H9 (cell line): ENCODE results near the gene VAV1. TPM values are rescaled to one million over a fixed set of nuclear protein-coding genes. Genes with fewer than 3 reads are reported as not detected.
A peak's percentile ranks its signal among the peaks of the same experiment; 100 is the strongest.

Experiments used
- DNase-seq: peaks from one replicate; pipeline ENCODE4 v3.0.0-alpha.2; 2017
- H2AFZ ChIP-seq: one replicate; pipeline ENCODE4 v1.6.1; 2013; ENCODE audit warnings: mild to moderate bottlenecking, low read length, control low read depth, moderate library complexity
- H2AK5ac ChIP-seq: 2 replicates; pipeline ENCODE4 v1.6.1; 2013; ENCODE audit warnings: low read length, control low read depth, mixed read lengths; ENCODE audit not compliant: insufficient read length
- H2BK120ac ChIP-seq: one replicate; pipeline ENCODE4 v1.6.1; 2013; ENCODE audit warnings: low read depth, mild to moderate bottlenecking, low read length, control low read depth, inconsistent platforms; ENCODE audit not compliant: poor library complexity, severe bottlenecking
- H2BK12ac ChIP-seq: 2 replicates; pipeline ENCODE4 v1.6.1; 2013; ENCODE audit warnings: low read length, control low read depth, mixed read lengths, low read depth; ENCODE audit not compliant: insufficient read length
- H2BK15ac ChIP-seq: 2 replicates; pipeline ENCODE4 v1.6.1; 2013; ENCODE audit warnings: low read depth, low read length, control low read depth
- H2BK20ac ChIP-seq: one replicate; pipeline ENCODE4 v1.6.1; 2013; ENCODE audit warnings: low read depth, mild to moderate bottlenecking, low read length, control low read depth, inconsistent platforms; ENCODE audit not compliant: poor library complexity, severe bottlenecking
- H2BK5ac ChIP-seq: 2 replicates; pipeline ENCODE4 v1.6.1; 2013; ENCODE audit warnings: low read length, control low read depth, mixed read lengths; ENCODE audit not compliant: insufficient read length
- H3K14ac ChIP-seq: 2 replicates; pipeline ENCODE4 v1.6.1; 2013; ENCODE audit warnings: low read length, control low read depth; ENCODE audit not compliant: insufficient read depth
- H3K18ac ChIP-seq: 2 replicates; pipeline ENCODE4 v1.6.1; 2013; ENCODE audit warnings: low read depth, mild to moderate bottlenecking, mixed read lengths, low read length, control low read depth; ENCODE audit not compliant: insufficient read length
- H3K23ac ChIP-seq: 2 replicates; pipeline ENCODE4 v1.6.1; 2013; ENCODE audit warnings: low read length, control low read depth, mixed read lengths, low read depth; ENCODE audit not compliant: insufficient read length
- H3K23me2 ChIP-seq: 2 replicates; pipeline ENCODE4 v1.6.1; 2013; ENCODE audit warnings: low read depth, mild to moderate bottlenecking, mixed read lengths, low read length, control low read depth; ENCODE audit not compliant: insufficient read length, poor library complexity, severe bottlenecking
- H3K27ac ChIP-seq: 2 replicates; pipeline ENCODE4 v1.5.1; 2013; ENCODE audit warnings: low read length, control low read depth, mixed read lengths, low read depth; ENCODE audit not compliant: insufficient read length
- H3K27me3 ChIP-seq: 2 replicates; pipeline ENCODE4 v1.6.1; 2013; ENCODE audit warnings: low read length, control low read depth, inconsistent platforms; ENCODE audit not compliant: insufficient read depth
- H3K4ac ChIP-seq: 2 replicates; pipeline ENCODE4 v1.6.1; 2013; ENCODE audit warnings: low read depth, mild to moderate bottlenecking, control low read depth, inconsistent platforms, low read length, moderate library complexity
- H3K4me1 ChIP-seq: 2 replicates; pipeline ENCODE4 v1.6.1; 2013; ENCODE audit warnings: low read length, control low read depth, inconsistent platforms; ENCODE audit not compliant: insufficient read depth
- H3K4me2 ChIP-seq: 2 replicates; pipeline ENCODE4 v1.6.1; 2013; ENCODE audit warnings: low read length, control low read depth, mixed read lengths; ENCODE audit not compliant: insufficient read length, insufficient read depth
- H3K56ac ChIP-seq: 2 replicates; pipeline ENCODE4 v1.6.1; 2013; ENCODE audit warnings: low read depth, mild to moderate bottlenecking, mixed read lengths, low read length, control low read depth; ENCODE audit not compliant: insufficient read length
- H3K79me1 ChIP-seq: 2 replicates; pipeline ENCODE4 v1.6.1; 2013; ENCODE audit warnings: low read depth, mild to moderate bottlenecking, moderate library complexity, low read length, control low read depth, inconsistent platforms; ENCODE audit not compliant: insufficient read depth, poor library complexity, severe bottlenecking
- H3K79me2 ChIP-seq: 2 replicates; pipeline ENCODE4 v1.6.1; 2013; ENCODE audit warnings: low read length, control low read depth, inconsistent platforms; ENCODE audit not compliant: insufficient read depth
- H3K9ac ChIP-seq: 2 replicates; pipeline ENCODE4 v1.6.1; 2013; ENCODE audit warnings: low read length, control low read depth, mixed read lengths; ENCODE audit not compliant: insufficient read length; ENCODE audit errors: extremely low read depth
- H3K9me3 ChIP-seq: one replicate; pipeline ENCODE4 v1.6.1; 2013; ENCODE audit warnings: low read depth, low read length, inconsistent platforms; ENCODE audit not compliant: control insufficient read depth
- H3T11ph ChIP-seq: one replicate; pipeline ENCODE4 v1.6.1; 2013; ENCODE audit warnings: mild to moderate bottlenecking, low read length, control low read depth, inconsistent platforms
- H4K20me1 ChIP-seq: one replicate; pipeline ENCODE4 v1.6.1; 2013; ENCODE audit not compliant: control insufficient read depth, insufficient read length, insufficient read depth
- H4K5ac ChIP-seq: 2 replicates; pipeline ENCODE4 v1.6.1; 2013; ENCODE audit warnings: low read depth, mild to moderate bottlenecking, mixed read lengths, low read length, control low read depth; ENCODE audit not compliant: insufficient read length
- H4K8ac ChIP-seq: replicated peaks from 2 replicates; pipeline ENCODE4 v1.6.1; 2013; ENCODE audit warnings: low read length, control low read depth, mixed read lengths, low read depth; ENCODE audit not compliant: insufficient read length
- H4K91ac ChIP-seq: 2 replicates; pipeline ENCODE4 v1.6.1; 2013; ENCODE audit warnings: low read depth, mild to moderate bottlenecking, moderate library complexity, mixed read lengths, low read length, control low read depth; ENCODE audit not compliant: insufficient read length
- H3K27ac Mint-ChIP-seq, 3 experiments: 2 replicates in 2 of 3; 3 replicates in 1 of 3; pipeline ENCODE4 v1.8.0; 2020 to 2021; ENCODE audit warnings: mixed read lengths in 3 of 3, mild to moderate bottlenecking in 1 of 3, moderate library complexity in 1 of 3
- H3K27me3 Mint-ChIP-seq: 2 replicates; pipeline ENCODE4 v1.8.0; 2021; ENCODE audit warnings: low read depth, mild to moderate bottlenecking, moderate library complexity, mixed read lengths
- H3K36me3 Mint-ChIP-seq, 3 experiments: 2 replicates in 2 of 3; 3 replicates in 1 of 3; pipeline ENCODE4 v1.8.0; 2020 to 2021; ENCODE audit warnings: low read depth in 3 of 3, mixed read lengths in 3 of 3; ENCODE audit not compliant: insufficient read depth in 1 of 3
- H3K4me1 Mint-ChIP-seq, 2 experiments: 2 replicates each; pipeline ENCODE4 v1.8.0; 2020; ENCODE audit warnings: mixed read lengths in 2 of 2
- H3K4me3 Mint-ChIP-seq, 2 experiments: 2 replicates in 1 of 2; 3 replicates in 1 of 2; pipeline ENCODE4 v1.8.0; 2020 to 2021; ENCODE audit warnings: mild to moderate bottlenecking in 2 of 2, mixed read lengths in 2 of 2, moderate library complexity in 1 of 2
- H3K9me3 Mint-ChIP-seq, 2 experiments: 2 replicates in 1 of 2; 3 replicates in 1 of 2; pipeline ENCODE4 v1.8.0; 2020; ENCODE audit warnings: mild to moderate bottlenecking in 2 of 2, mixed read lengths in 2 of 2, moderate library complexity in 1 of 2
- WGBS: extraction: QIAGEN DNeasy Blood & Tissue Kit; methylation state at CpG from one replicate; pipeline ENCODE4 v1.1.7; 2013; ENCODE audit warnings: missing lambda C conversion rate, low lambda C conversion rate, mixed read lengths; ENCODE audit not compliant: insufficient read length; ENCODE audit errors: extremely low coverage; 5-methylcytosine and 5-hydroxymethylcytosine counted together
- total RNA-seq: library from RNA; stranded (reverse); gene quantifications from 2 replicates; pipeline ENCODE4 v1.2.1, GENCODE V29; 2021
- TF ChIP-seq, protein P1 (sequence below): fragments of 200-600 bp; sonication (generic); conservative IDR thresholded peaks from 3 replicates; pipeline ENCODE4 v1.8.0; 2021; ENCODE audit warnings: antibody characterized with exemption, mild to moderate bottlenecking

The VAV1 gene
- total RNA-seq, 1 experiment from 2014 or later = 0.90 TPM

DNA sequence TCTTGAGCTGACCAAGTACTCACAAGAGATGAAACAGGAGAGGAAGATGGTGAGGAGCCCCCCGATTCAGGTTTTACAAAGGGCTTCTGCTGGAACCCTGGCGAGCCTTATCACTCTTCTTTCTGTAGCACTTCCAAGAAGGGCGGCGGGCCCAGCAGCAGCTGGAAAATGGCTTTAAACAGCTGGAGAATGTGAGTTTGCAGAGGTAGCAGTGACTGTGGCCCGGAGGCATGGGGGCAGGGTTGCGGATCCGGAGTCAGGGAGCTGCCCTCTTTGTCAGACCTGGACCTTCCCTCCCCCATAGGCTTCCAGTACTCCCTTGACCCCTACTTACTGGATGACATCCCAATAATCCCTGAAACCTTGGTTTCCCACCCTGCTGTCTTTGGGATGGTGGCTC, 29.4 kb upstream of the VAV1 start:
- H2AK5ac ChIP-seq = no peak overlapping the region
- Mint-ChIP-seq H3K27ac (peak overlapping the region; percentile 87 to 98 (median 89); a peak in 4 of 7 replicates), H3K27me3 (no peaks in the 10 kb centered on the region), H3K4me1 (peaks cover 40 to 55% of the 10 kb centered on the region in 2 experiments), H3K9me3 (no peaks in the 10 kb centered on the region), H3K4me3 (peak overlapping the region; percentile 2 to 53; a peak in 4 of 5 replicates), H3K36me3 (peaks cover 37 to 57% (median 53%) of the 10 kb centered on the region in 3 experiments; a peak in 6 of 7 replicates)
- H3K4me1 ChIP-seq = peaks cover 11% of the 10 kb centered on the region
- H3K23me2 ChIP-seq = peaks cover 10% of the 10 kb centered on the region
- no peaks in the 10 kb centered on the region; the same call in 1 of the 2 replicates for H3K79me2 ChIP-seq
- H3K56ac ChIP-seq = no peak overlapping the region
- H2BK120ac ChIP-seq = no peak overlapping the region
- H4K5ac ChIP-seq = no peak overlapping the region
- H3K23ac ChIP-seq = no peak overlapping the region
- H3K9me3 ChIP-seq = no peaks in the 10 kb centered on the region
- no peak overlapping the region for H3K9ac ChIP-seq
- no peaks in the 10 kb centered on the region for H4K20me1 ChIP-seq
- DNase-seq = no peak
- no peak overlapping the region for H2BK12ac ChIP-seq
- no peak overlapping the region for H3T11ph ChIP-seq
- H3K14ac ChIP-seq = no peak overlapping the region
- peak overlapping the region; percentile 31 for H3K27ac ChIP-seq
- no peak overlapping the region for H3K4me2 ChIP-seq
- no peak overlapping the region for H3K18ac ChIP-seq
- no peak overlapping the region for H3K4ac ChIP-seq
- no peak overlapping the region for H4K8ac ChIP-seq
- H3K27me3 ChIP-seq = no peaks in the 10 kb centered on the region
- no CpG with 5 or more reads among the region's 7 CpGs for WGBS
- no peaks in the 10 kb centered on the region for H3K79me1 ChIP-seq
- no peak overlapping the region for H4K91ac ChIP-seq
- no peak overlapping the region for H2BK5ac ChIP-seq
- no peak overlapping the region for H2AFZ ChIP-seq
- TF ChIP-seq, protein P1, sequence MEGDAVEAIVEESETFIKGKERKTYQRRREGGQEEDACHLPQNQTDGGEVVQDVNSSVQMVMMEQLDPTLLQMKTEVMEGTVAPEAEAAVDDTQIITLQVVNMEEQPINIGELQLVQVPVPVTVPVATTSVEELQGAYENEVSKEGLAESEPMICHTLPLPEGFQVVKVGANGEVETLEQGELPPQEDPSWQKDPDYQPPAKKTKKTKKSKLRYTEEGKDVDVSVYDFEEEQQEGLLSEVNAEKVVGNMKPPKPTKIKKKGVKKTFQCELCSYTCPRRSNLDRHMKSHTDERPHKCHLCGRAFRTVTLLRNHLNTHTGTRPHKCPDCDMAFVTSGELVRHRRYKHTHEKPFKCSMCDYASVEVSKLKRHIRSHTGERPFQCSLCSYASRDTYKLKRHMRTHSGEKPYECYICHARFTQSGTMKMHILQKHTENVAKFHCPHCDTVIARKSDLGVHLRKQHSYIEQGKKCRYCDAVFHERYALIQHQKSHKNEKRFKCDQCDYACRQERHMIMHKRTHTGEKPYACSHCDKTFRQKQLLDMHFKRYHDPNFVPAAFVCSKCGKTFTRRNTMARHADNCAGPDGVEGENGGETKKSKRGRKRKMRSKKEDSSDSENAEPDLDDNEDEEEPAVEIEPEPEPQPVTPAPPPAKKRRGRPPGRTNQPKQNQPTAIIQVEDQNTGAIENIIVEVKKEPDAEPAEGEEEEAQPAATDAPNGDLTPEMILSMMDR = no peak
- H2BK20ac ChIP-seq = no peak overlapping the region
- H2BK15ac ChIP-seq = no peak overlapping the region
